Gastroesophageal sphincter (tissue), 3 donors: ENCODE measurements around the gene GPN1.

Source experiments
- CTCF ChIP-seq, 4 experiments: fragments of 200-600 bp in 2 of 4; fragments of 450-650 bp in 2 of 4; sonication (generic) in 1 of 4; IDR thresholded peaks; one replicate each; pipeline ENCODE4 v1.5.1; 2017 to 2019; ENCODE audit warnings: antibody characterized with exemption in 4 of 4, mild to moderate bottlenecking in 2 of 4, moderate library complexity in 2 of 4
- EP300 ChIP-seq: sonication (generic); formaldehyde crosslinking; IDR thresholded peaks from one replicate; pipeline ENCODE4 v1.6.1; 2017; ENCODE audit warnings: antibody characterized with exemption, mild to moderate bottlenecking
- POLR2AphosphoS5 ChIP-seq: sonication (generic); formaldehyde crosslinking; IDR thresholded peaks from one replicate; pipeline ENCODE4 v1.6.1; 2017; ENCODE audit warnings: antibody characterized with exemption

DNA sequence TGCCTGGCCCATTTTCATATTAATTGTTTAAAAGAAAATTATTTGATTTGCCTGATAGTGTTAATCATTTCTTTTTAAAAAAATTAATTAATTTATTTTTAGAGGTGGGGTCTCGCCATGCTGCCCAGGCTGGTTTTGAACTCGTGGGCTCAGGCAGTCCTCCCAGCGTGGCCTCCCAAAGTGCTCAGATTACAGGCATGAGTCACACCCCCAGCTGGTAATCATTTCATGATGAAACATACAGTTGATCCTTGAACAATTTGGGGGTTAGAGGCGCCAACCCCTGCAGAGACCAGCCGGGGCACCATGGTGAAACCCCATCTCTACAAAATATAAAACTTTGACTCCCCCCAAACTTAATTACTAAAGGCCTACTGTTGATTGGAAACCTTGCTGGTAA is 7.9 kb downstream of the GPN1 start:
- TF ChIP-seq CTCF (IDR thresholded peaks at IDR 0.05) (no peak), EP300 (no peak), POLR2AphosphoS5 (no peak)
